SK-N-SH (cell line): Measurements from ENCODE around the gene CTF1. TPM values are rescaled to one million over a fixed set of nuclear protein-coding genes. Genes with fewer than 3 reads are reported as not detected.

Experiments used
- CTCF ChIA-PET: fragments of 300-600, 350-600 bp; formaldehyde crosslinking; extraction: SDS; loops from one replicate; lab custom pipeline; 2021; lab: Yijun Ruan, JAX
- POLR2A ChIA-PET: fragments of 350-600 bp; sonication (Branson Sonifier 250); formaldehyde crosslinking; extraction: SDS; loops from one replicate; lab custom pipeline; 2020; ENCODE audit warnings: antibody characterized with exemption, inconsistent platforms; lab: Yijun Ruan, JAX
- DNase-seq: peaks from one replicate; pipeline ENCODE4 v3.0.0; 2012
- H2AFZ ChIP-seq: fragments of 200-600 bp; sonication (generic); 2 replicates; pipeline ENCODE4 v1.8.1; 2016; ENCODE audit warnings: antibody characterized with exemption, mild to moderate bottlenecking, low read depth
- H3F3A ChIP-seq: fragments of 200-600 bp; sonication (generic); replicated peaks from 2 replicates; pipeline ENCODE3; 2016; ENCODE audit warnings: antibody characterized with exemption, mild to moderate bottlenecking; ENCODE audit not compliant: insufficient read depth
- H3K27ac ChIP-seq, 2 experiments: fragments of 200-500 bp in 1 of 2; fragments of 200-600 bp in 1 of 2; sonication (Bioruptor generic) in 1 of 2; sonication (generic), shearing (Covaris generic) in 1 of 2; 2 replicates each; pipeline versions ENCODE4 v1.5.1 to v1.6.1; 2014 to 2016; ENCODE audit warnings: low read depth in 2 of 2, inconsistent platforms in 1 of 2, low read length in 1 of 2, mild to moderate bottlenecking in 1 of 2, mixed read lengths in 1 of 2
- H3K27me3 ChIP-seq: fragments of 200-600 bp; sonication (generic), shearing (Covaris generic); 2 replicates; pipeline ENCODE4 v1.6.1; 2016; ENCODE audit warnings: mixed run types; ENCODE audit not compliant: insufficient read depth
- H3K36me3 ChIP-seq, 2 experiments: fragments of 200-500 bp in 1 of 2; fragments of 200-600 bp in 1 of 2; sonication (Bioruptor generic) in 1 of 2; sonication (generic) in 1 of 2; replicated peaks in 1 of 2; 2 replicates each; pipeline versions ENCODE3 to v1.5.1; 2014 to 2016; ENCODE audit warnings: low read length in 1 of 2, mild to moderate bottlenecking in 1 of 2; ENCODE audit not compliant: insufficient read depth in 2 of 2, control insufficient read depth in 1 of 2
- H3K4me1 ChIP-seq, 2 experiments: fragments of 200-500 bp in 1 of 2; fragments of 200-600 bp in 1 of 2; sonication (Bioruptor generic) in 1 of 2; sonication (generic), shearing (Covaris generic) in 1 of 2; 2 replicates each; pipeline versions ENCODE4 v1.5.1 to v1.6.1; 2014 to 2016; ENCODE audit warnings: low read depth in 1 of 2, low read length in 1 of 2, mixed run types in 1 of 2; ENCODE audit not compliant: insufficient read depth in 2 of 2, control insufficient read depth in 1 of 2
- H3K4me2 ChIP-seq: fragments of 200-600 bp; sonication (generic), shearing (Covaris generic); 2 replicates; pipeline ENCODE4 v1.6.1; 2017; ENCODE audit warnings: mixed run types
- H3K4me3 ChIP-seq, 2 experiments: fragments of 200-500 bp in 1 of 2; fragments of 200-600 bp in 1 of 2; sonication (Bioruptor generic) in 1 of 2; sonication (generic), shearing (Covaris generic) in 1 of 2; 2 replicates each; pipeline versions ENCODE4 v1.5.1 to v1.8.1; 2014 to 2016; ENCODE audit warnings: low read depth in 2 of 2, inconsistent platforms in 1 of 2, low read length in 1 of 2, mild to moderate bottlenecking in 1 of 2, mixed read lengths in 1 of 2, moderate library complexity in 1 of 2
- H3K79me2 ChIP-seq: fragments of 200-600 bp; sonication (generic); 2 replicates; pipeline ENCODE4 v1.8.1; 2017; ENCODE audit warnings: mild to moderate bottlenecking; ENCODE audit not compliant: insufficient read depth
- H3K9ac ChIP-seq: fragments of 200-600 bp; sonication (generic); 2 replicates; pipeline ENCODE4 v1.6.1; 2017; ENCODE audit warnings: mixed run types
- H3K9me2 ChIP-seq: fragments of 200-600 bp; sonication (generic); 2 replicates; pipeline ENCODE4 v1.6.1; 2017; ENCODE audit warnings: mixed run types
- H3K9me3 ChIP-seq: fragments of 200-600 bp; sonication (generic); 2 replicates; pipeline ENCODE4 v1.6.1; 2017; ENCODE audit warnings: mixed run types, mild to moderate bottlenecking, moderate library complexity
- H4K20me1 ChIP-seq: fragments of 200-600 bp; sonication (generic); 2 replicates; pipeline ENCODE4 v1.6.1; 2017; ENCODE audit warnings: mild to moderate bottlenecking, mixed run types; ENCODE audit not compliant: insufficient read depth
- CTCF ChIP-seq: fragments of 200-600 bp; sonication (generic); IDR thresholded peaks from 2 replicates; pipeline ENCODE4 v1.6.1; 2017; ENCODE audit warnings: antibody characterized with exemption, mild to moderate bottlenecking, moderate library complexity
- ELF1 ChIP-seq: IDR thresholded peaks from 2 replicates; pipeline ENCODE4 v1.4.0; 2012
- EP300 ChIP-seq, 2 experiments: IDR thresholded peaks; 2 replicates each; pipeline versions ENCODE4 v1.4.0 to v1.6.1; 2012; ENCODE audit warnings: borderline replicate concordance in 1 of 2, low read depth in 1 of 2, low read length in 1 of 2
- FOXJ3 ChIP-seq: sonication (generic); formaldehyde crosslinking; IDR thresholded peaks from 2 replicates; pipeline ENCODE4 v1.5.1; 2020; ENCODE audit warnings: mild to moderate bottlenecking, missing genetic modification reagents
- FOXM1 ChIP-seq: IDR thresholded peaks from 2 replicates; pipeline ENCODE4 v1.4.0; 2012; ENCODE audit warnings: low read depth, mild to moderate bottlenecking
- GATA2 ChIP-seq: sonication (generic); formaldehyde crosslinking; IDR thresholded peaks from 2 replicates; pipeline ENCODE4 v1.5.0; 2020; ENCODE audit warnings: mild to moderate bottlenecking, missing genetic modification reagents
- IRF3 ChIP-seq: fragments of 150-350 bp; IDR thresholded peaks from 2 replicates; pipeline ENCODE4 v1.6.1; 2016; ENCODE audit warnings: mild to moderate bottlenecking, low read depth, low read length
- JUND ChIP-seq: IDR thresholded peaks from 2 replicates; pipeline ENCODE4 v1.4.0; 2012
- MAX ChIP-seq: IDR thresholded peaks from 2 replicates; pipeline ENCODE4 v1.4.0; 2012; ENCODE audit warnings: low read depth
- MXI1 ChIP-seq: IDR thresholded peaks from 2 replicates; pipeline ENCODE4 v1.6.1; 2012; ENCODE audit warnings: mild to moderate bottlenecking, low read depth, low read length, improper control_type of control experiment
- NFIC ChIP-seq: IDR thresholded peaks from 2 replicates; pipeline ENCODE4 v1.4.0; 2012; ENCODE audit warnings: borderline replicate concordance
- RCOR1 ChIP-seq: fragments of 150-350 bp; IDR thresholded peaks from 2 replicates; pipeline ENCODE4 v1.6.1; 2017; ENCODE audit warnings: antibody characterized with exemption, low read length
- REST ChIP-seq: IDR thresholded peaks from 2 replicates; pipeline ENCODE4 v1.6.1; 2012; ENCODE audit warnings: mild to moderate bottlenecking, low read depth, low read length, moderate library complexity
- SIN3A ChIP-seq: IDR thresholded peaks from 2 replicates; pipeline ENCODE4 v1.6.1; 2012; ENCODE audit warnings: low read depth, mild to moderate bottlenecking, low read length, moderate library complexity, borderline replicate concordance
- SMC3 ChIP-seq: IDR thresholded peaks from 2 replicates; pipeline ENCODE4 v1.6.1; 2012; ENCODE audit warnings: low read depth, low read length, improper control_type of control experiment
- TAF1 ChIP-seq: IDR thresholded peaks from 2 replicates; pipeline ENCODE4 v1.6.1; 2012; ENCODE audit warnings: low read depth, mild to moderate bottlenecking, low read length, moderate library complexity, borderline replicate concordance
- TEAD4 ChIP-seq: IDR thresholded peaks from 2 replicates; pipeline ENCODE4 v1.4.0; 2012; ENCODE audit warnings: mild to moderate bottlenecking, borderline replicate concordance; ENCODE audit not compliant: insufficient read depth
- USF1 ChIP-seq: IDR thresholded peaks from 2 replicates; pipeline ENCODE4 v1.4.0; 2012; ENCODE audit warnings: low read depth, borderline replicate concordance
- USF2 ChIP-seq: fragments of 150-350 bp; IDR thresholded peaks from 2 replicates; pipeline ENCODE4 v1.6.1; 2017; ENCODE audit warnings: antibody characterized with exemption, low read length, low read depth, borderline replicate concordance
- YY1 ChIP-seq: IDR thresholded peaks from 2 replicates; pipeline ENCODE4 v1.4.0; 2012; ENCODE audit warnings: low read depth, mild to moderate bottlenecking
- ZBTB33 ChIP-seq: IDR thresholded peaks from 2 replicates; pipeline ENCODE4 v1.4.0; 2012; ENCODE audit warnings: low read depth, borderline replicate concordance
- WGBS: methylation state at CpG from one replicate; pipeline ENCODE4 v1.1.6; 2017; ENCODE audit warnings: low lambda C conversion rate; 5-methylcytosine and 5-hydroxymethylcytosine counted together
- polyA plus RNA-seq, 3 experiments: library from polyadenylated mRNA; depleted of rRNA; stranded (reverse); fragments of >200 nt; gene quantifications; 2 replicates each; pipeline ENCODE4 v1.2.3, GENCODE V29; 2012

The CTF1 gene
- 35.9 and 45.7 TPM in 2 replicates for polyA plus RNA-seq (2012; rRNA removed)
- polyA plus RNA-seq (2012; cell fraction: cytosol; rRNA removed) = 25.7 and 32.1 TPM in 2 replicates
- polyA plus RNA-seq (2012; cell fraction: nucleus; rRNA removed) = 25.1 and 26.3 TPM in 2 replicates

- Histone ChIP-seq H3K9me3 (no peaks in the 10 kb centered on the region), H3F3A (peaks cover 32% of the 10 kb centered on the region), H3K27ac (peak within 1 kb of the TSS; percentile 96 to 99), H3K4me2 (peak within 1 kb of the TSS; percentile 91), H2AFZ (peak within 1 kb of the TSS; percentile 64; the same call in 1 of the 2 replicates), H3K9ac (peak within 1 kb of the TSS; percentile 91), H4K20me1 (no peaks in the 10 kb centered on the region), H3K27me3 (no peaks in the 10 kb centered on the region), H3K4me3 (peak within 1 kb of the TSS; percentile 63 to 70), H3K36me3 (peaks cover 3 to 9% of the 10 kb centered on the region in 2 experiments), H3K79me2 (peaks cover 26% of the 10 kb centered on the region), H3K9me2 (no peaks in the 10 kb centered on the region), H3K4me1 (peaks cover 12 to 29% of the 10 kb centered on the region in 2 experiments; a peak in 3 of 4 replicates)
- POLR2A ChIA-PET = interaction anchor here (0.6 to 1.0 kb wide), 2 partner anchors 22 to 142 kb away, joined by 3 read pairs; no protein-coding TSS in a partner anchor
- WGBS = 26% methylated on average over 25 of the region's 31 CpGs
- peak; percentile 85 for DNase-seq
- CTCF ChIA-PET = interaction anchor here (1.2 to 2.4 kb wide), 4 partner anchors 22 to 198 kb away, joined by 3 to 10 read pairs (median 5); partner anchors contain the start of gene SRCAP
- TF ChIP-seq EP300 (IDR thresholded peaks at IDR 0.05; ENCODE audit: borderline replicate concordance in 1 of 2, low read depth in 1 of 2, low read length in 1 of 2) (peak in 1 of 2 experiments; percentile 52; a peak in 1 of 4 replicates), SIN3A (no peak), TEAD4 (peak; percentile 80; the same call in 1 of the 2 replicates), RCOR1 (no peak), FOXJ3 (CRISPR knock-in tag) (no peak), USF1 (no peak), REST (no peak), ELF1 (no peak), MAX (peak; percentile 40), YY1 (peak; percentile 50), USF2 (no peak), NFIC (peak; percentile 59), TAF1 (peak; percentile 58), MXI1 (peak; percentile 63; the same call in 1 of the 2 replicates), JUND (no peak; the same call in 1 of the 2 replicates), FOXM1 (no peak), IRF3 (no peak), CTCF (no peak), SMC3 (no peak), GATA2 (CRISPR knock-in tag) (no peak), ZBTB33 (0 out of 2 replicates have a peak, but pooled peaks have one; percentile 29)
These were observed at the start of gene CTF1 for GRCh38 chr16:30896261-30896888. Gene CTF1 (plus strand): TSS chr16:30896614. CDS start chr16:30896644, 30 bp downstream.
